GM12878 (cell line): ENCODE results near the gene ZNF451. TPM values are rescaled to one million over a fixed set of nuclear protein-coding genes. Genes with fewer than 3 reads are reported as not detected.

ENCODE experiments used
- ATAC-seq: fragments of 200-7000 bp; cut with Tn5 transposase; 3 replicates; pipeline ENCODE4 v1.9.1; 2020; ENCODE audit warnings: mild to moderate bottlenecking, moderate library complexity
- BruUV-seq: library from RNA; stranded (reverse); fragments of 400-500 nt; replicated peaks from 2 replicates; lab custom pipeline; 2021; lab: Mats Ljungman, UMichigan
- CTCF ChIA-PET: fragments of 300-600 bp; sonication (Branson Sonifier 250); formaldehyde crosslinking; extraction: SDS; loops from one replicate; lab custom pipeline; 2021; ENCODE audit warnings: inconsistent platforms; lab: Yijun Ruan, JAX
- POLR2A ChIA-PET: fragments of 350-600 bp; formaldehyde crosslinking; extraction: SDS; loops from one replicate; lab custom pipeline; 2021; ENCODE audit warnings: inconsistent platforms; lab: Charles Lee
- RAD21 ChIA-PET: fragments of 300-600 bp; sonication (Branson Sonifier 250); formaldehyde crosslinking; loops from one replicate; lab custom pipeline; 2023; ENCODE audit warnings: antibody characterized with exemption; ENCODE audit not compliant: unreplicated experiment; lab: Charles Lee
- SMC1A ChIA-PET: fragments of 300-600 bp; sonication (Branson Sonifier 250); formaldehyde crosslinking; loops from one replicate; lab custom pipeline; 2023; ENCODE audit not compliant: unreplicated experiment, uncharacterized antibody; lab: Charles Lee
- DNase-seq: peaks from one replicate; pipeline ENCODE4 v3.0.0-alpha.2; 2011; ENCODE audit warnings: low read depth, low spot score
- FAIRE-seq: peaks from 3 replicates; lab custom pipeline; 2011; peaks lifted over from hg19 to GRCh38; lab: Jason Lieb, UNC
- H2AFZ ChIP-seq: 2 replicates; pipeline ENCODE4 v1.6.0; 2011; ENCODE audit warnings: low read depth, low read length, control low read depth; ENCODE audit not compliant: control insufficient read depth
- H3K27ac ChIP-seq: 2 replicates; pipeline ENCODE4 v1.5.1; 2011; ENCODE audit warnings: control low read depth; ENCODE audit not compliant: control insufficient read depth, insufficient read depth
- H3K27me3 ChIP-seq, 2 experiments: replicated peaks in 1 of 2; 2 replicates each; pipeline versions ENCODE4 v1.6.0 to v1.6.1; 2011; ENCODE audit warnings: low read length in 1 of 2; ENCODE audit not compliant: control insufficient read depth in 2 of 2, insufficient read depth in 2 of 2
- H3K36me3 ChIP-seq, 2 experiments: 2 replicates each; pipeline ENCODE4 v1.5.1; 2011; ENCODE audit warnings: low read length in 1 of 2; ENCODE audit not compliant: control insufficient read depth in 2 of 2, insufficient read depth in 2 of 2
- H3K4me1 ChIP-seq: 2 replicates; pipeline ENCODE4 v1.6.1; 2011; ENCODE audit warnings: mild to moderate bottlenecking, low read length, moderate library complexity, mixed read lengths; ENCODE audit not compliant: control insufficient read depth, insufficient read depth
- H3K4me2 ChIP-seq: 2 replicates; pipeline ENCODE4 v1.6.0; 2011; ENCODE audit warnings: control low read depth; ENCODE audit not compliant: control insufficient read depth, insufficient read depth
- H3K4me3 ChIP-seq: fragments of 200-600 bp; sonication (generic); 2 replicates; pipeline ENCODE4 v1.5.1; 2016
- H3K79me2 ChIP-seq: 2 replicates; pipeline ENCODE4 v1.6.0; 2011; ENCODE audit warnings: low read length; ENCODE audit not compliant: control insufficient read depth, insufficient read depth
- H3K9ac ChIP-seq: 2 replicates; pipeline ENCODE4 v1.8.0; 2011; ENCODE audit warnings: low read length, control low read depth, mixed read lengths; ENCODE audit not compliant: control insufficient read depth, insufficient read depth
- H3K9me3 ChIP-seq: replicated peaks from 3 replicates; pipeline ENCODE4 v1.5.1; 2011; ENCODE audit warnings: mild to moderate bottlenecking, low read length; ENCODE audit not compliant: control insufficient read depth, insufficient read depth
- H4K20me1 ChIP-seq: 2 replicates; pipeline ENCODE4 v1.6.0; 2011; ENCODE audit not compliant: control insufficient read depth, insufficient read depth
- CBX5 ChIP-seq: sonication (generic); IDR thresholded peaks from 2 replicates; pipeline ENCODE4 v1.6.1; 2016; ENCODE audit warnings: low read depth, moderate library complexity, mild to moderate bottlenecking, inconsistent platforms
- CHD1 ChIP-seq: IDR thresholded peaks from 2 replicates; pipeline ENCODE4 v1.6.1; 2012; ENCODE audit warnings: low read depth, low read length, improper control_type of control experiment
- FOXK2 ChIP-seq: fragments of 450-650 bp; IDR thresholded peaks from 2 replicates; pipeline ENCODE4 v1.6.1; 2017; ENCODE audit warnings: mild to moderate bottlenecking, moderate library complexity
- MTA3 ChIP-seq: IDR thresholded peaks from 2 replicates; pipeline ENCODE4 v1.6.1; 2012; ENCODE audit warnings: low read length, inconsistent platforms, borderline replicate concordance
- NBN ChIP-seq: fragments of 450-650 bp; IDR thresholded peaks from 2 replicates; pipeline ENCODE4 v1.6.1; 2016
- NFIC ChIP-seq: IDR thresholded peaks from 2 replicates; pipeline ENCODE4 v1.6.1; 2012; ENCODE audit warnings: low read depth, mild to moderate bottlenecking, inconsistent platforms, low read length, moderate library complexity
- NR2C2 ChIP-seq: IDR thresholded peaks from 2 replicates; pipeline ENCODE4 v1.6.1; 2011; ENCODE audit warnings: borderline replicate concordance, low read depth; ENCODE audit not compliant: control insufficient read depth, insufficient read length
- NR2F1 ChIP-seq: fragments of 450-650 bp; conservative IDR thresholded peaks from 2 replicates; pipeline ENCODE4 v1.6.1; 2017; ENCODE audit warnings: mild to moderate bottlenecking
- PAX5 ChIP-seq: IDR thresholded peaks from 2 replicates; pipeline ENCODE4 v1.6.1; 2011; ENCODE audit warnings: low read depth, low read length, borderline replicate concordance
- POU2F2 ChIP-seq: IDR thresholded peaks from 3 replicates; pipeline ENCODE4 v1.6.1; 2011; ENCODE audit warnings: low read depth, mild to moderate bottlenecking, low read length, borderline replicate concordance
- RBBP5 ChIP-seq: fragments of 200-600 bp; sonication (generic); conservative IDR thresholded peaks from 2 replicates; pipeline ENCODE4 v1.6.1; 2016
- REST ChIP-seq: IDR thresholded peaks from 2 replicates; pipeline ENCODE4 v1.6.1; 2012; ENCODE audit warnings: mild to moderate bottlenecking, low read depth, low read length
- SIX5 ChIP-seq: IDR thresholded peaks from 2 replicates; pipeline ENCODE4 v1.6.1; 2011; ENCODE audit warnings: mild to moderate bottlenecking, low read depth, low read length, moderate library complexity; ENCODE audit not compliant: severe bottlenecking
- SP1 ChIP-seq: IDR thresholded peaks from one replicate; pipeline ENCODE4 v1.6.1; 2011; ENCODE audit warnings: low read depth, low read length
- SRF ChIP-seq, 2 experiments: IDR thresholded peaks; 2 replicates each; pipeline ENCODE4 v1.6.1; 2011; ENCODE audit warnings: low read depth in 2 of 2, low read length in 2 of 2, mild to moderate bottlenecking in 1 of 2, moderate library complexity in 1 of 2
- STAT1 ChIP-seq: fragments of 450-650 bp; conservative IDR thresholded peaks from 2 replicates; pipeline ENCODE4 v1.6.1; 2014; ENCODE audit warnings: antibody characterized with exemption, mild to moderate bottlenecking
- SUPT20H ChIP-seq: IDR thresholded peaks from 2 replicates; pipeline ENCODE4 v1.6.1; 2011; ENCODE audit warnings: low read depth, mild to moderate bottlenecking, low read length, moderate library complexity, borderline replicate concordance; ENCODE audit not compliant: control insufficient read depth
- TAF1 ChIP-seq: IDR thresholded peaks from 2 replicates; pipeline ENCODE4 v1.6.1; 2011; ENCODE audit warnings: mild to moderate bottlenecking, low read depth, low read length, borderline replicate concordance
- TCF7 ChIP-seq: IDR thresholded peaks from 2 replicates; pipeline ENCODE4 v1.6.1; 2014; ENCODE audit warnings: antibody characterized with exemption, borderline replicate concordance
- USF1 ChIP-seq: IDR thresholded peaks from 2 replicates; pipeline ENCODE4 v1.6.1; 2011; ENCODE audit warnings: borderline replicate concordance, low read depth, mild to moderate bottlenecking, moderate library complexity, mixed read lengths, low read length; ENCODE audit not compliant: insufficient read depth; ENCODE audit errors: extremely low read length
- ZNF207 ChIP-seq: fragments of 450-650 bp; IDR thresholded peaks from 2 replicates; pipeline ENCODE4 v1.6.1; 2014; ENCODE audit warnings: antibody characterized with exemption, mild to moderate bottlenecking, borderline replicate concordance
- ZNF622 ChIP-seq: fragments of 450-650 bp; IDR thresholded peaks from 2 replicates; pipeline ENCODE4 v1.6.1; 2017; ENCODE audit warnings: mild to moderate bottlenecking, inconsistent platforms
- WGBS: methylation state at CpG from one replicate; pipeline ENCODE4 v1.1.6; 2016; ENCODE audit warnings: low lambda C conversion rate; ENCODE audit not compliant: insufficient replicate concordance, insufficient coverage; ENCODE audit errors: missing lambda C conversion rate; 5-methylcytosine and 5-hydroxymethylcytosine counted together
- in situ Hi-C: fragments of 300-500 bp; cut with MboI; formaldehyde crosslinking; loops from 9 replicates; pipeline ENCODE4 v1.14.3; 2018; ENCODE audit warnings: mixed read lengths
- intact Hi-C: fragments of 100-400 bp; cut with micrococcal nuclease; formaldehyde crosslinking; loops from one replicate; pipeline ENCODE4 v1.14.2; 2022; ENCODE audit not compliant: unreplicated experiment
- polyA plus RNA-seq, 11 experiments: library from polyadenylated mRNA; depleted of rRNA in 4 of 11; unstranded in 6 of 11; stranded (reverse) in 5 of 11; fragments of >200 nt; fragmentation: Nextera tagmentation in 4 of 11; fragmentation: Illumina TruSeq in 1 of 11; extraction: Ambion mirVana in 4 of 11; extraction: Trizol in 1 of 11; gene quantifications; 1 replicate in 1 of 11; 2 replicates in 10 of 11; pipeline versions ENCODE4 v1.2.1 to v1.2.3, GENCODE V29; 2011 to 2016; ENCODE audit warnings: inconsistent platforms in 2 of 11, missing spikeins in 2 of 11, low read depth in 1 of 11
- total RNA-seq, 4 experiments: library from RNA; depleted of rRNA in 3 of 4; stranded (reverse); fragments of >200 nt in 3 of 4; fragmentation: Illumina TruSeq in 1 of 4; extraction: Trizol in 1 of 4; gene quantifications; 2 replicates each; pipeline versions ENCODE4 v1.2.1 to v1.2.3, GENCODE V29; 2013 to 2021

Gene ZNF451
- total and polyA plus RNA-seq, 10 of the 15 experiments (the other 5 are each of a cell fraction or from before 2014, with no cell fraction given) = 6.5 to 44.4 (median 23.8) TPM

- TF ChIP-seq USF1 = no peak
- no peak for TF ChIP-seq ZNF622
- TF ChIP-seq SUPT20H = no peak
- TF ChIP-seq ZNF207 = no peak
- TF ChIP-seq FOXK2 = no peak
- TF ChIP-seq CBX5 = no peak
- TF ChIP-seq NR2F1 = no peak
- TF ChIP-seq PAX5 = no peak
Measured at GRCh38 chr6:57116776-57117175, 26.8 kb downstream of the ZNF451 start (continued).

GRCh38 chr6:57117796-57118195 is 27.8 kb downstream of the ZNF451 start:
- POLR2A ChIA-PET = no interaction called here
- BruUV-seq = no TSS peak

More at GRCh38 chr6:57117796-57118195, 27.8 kb downstream of the ZNF451 start:
- in situ Hi-C loops (no loop called here), intact Hi-C loops (no loop called here)
- Histone ChIP-seq H3K4me3 (no peak overlapping the region), H3K36me3 (no peaks in the 10 kb centered on the region), H3K27ac (no peak overlapping the region), H3K27me3 (no peaks in the 10 kb centered on the region), H3K4me1 (no peaks in the 10 kb centered on the region), H3K9ac (no peak overlapping the region), H4K20me1 (no peaks in the 10 kb centered on the region), H2AFZ (no peak overlapping the region), H3K79me2 (0 out of 2 replicates have a peak, but pooled peaks cover 2% of the 10 kb centered on the region), H3K4me2 (no peak overlapping the region), H3K9me3 (peaks cover 2% of the 10 kb centered on the region; the same call in 2 of the 3 replicates)
- no peak for DNase-seq
- no peak for FAIRE-seq
- WGBS = 92% methylated on average over 2 of the region's 2 CpGs
- ATAC-seq = no peak
- TF ChIP-seq POU2F2 (no peak), RBBP5 (no peak), PAX5 (no peak), SP1 (no peak), SIX5 (no peak), MTA3 (no peak), SRF (IDR thresholded peaks at IDR 0.05; ENCODE audit: low read depth in 2 of 2, low read length in 2 of 2) (no peak), STAT1 (no peak), TCF7 (no peak), TAF1 (no peak), NR2C2 (no peak), REST (no peak), NBN (no peak), CHD1 (no peak), NFIC (no peak)
- ChIA-PET RAD21 (no interaction called here), SMC1A (interaction anchor here (1.0 to 1.2 kb wide), 2 partner anchors 9 to 213 kb away, joined by 3 to 4 read pairs; no protein-coding TSS in a partner anchor), CTCF (interaction anchor here (0.6 to 0.7 kb wide), 2 partner anchors 11 to 230 kb away, joined by 3 read pairs; no protein-coding TSS in a partner anchor)
